SKM-1 treated with dmso at 0.1 percent for 144 hours (cell line): ENCODE results near the gene ZFYVE27.

ENCODE experiments used
- DNase-seq: peaks from one replicate; lab custom pipeline; 2025; ENCODE audit not compliant: unreplicated experiment; lab: John Stamatoyannopoulos, UW

Gene ZFYVE27

DNA sequence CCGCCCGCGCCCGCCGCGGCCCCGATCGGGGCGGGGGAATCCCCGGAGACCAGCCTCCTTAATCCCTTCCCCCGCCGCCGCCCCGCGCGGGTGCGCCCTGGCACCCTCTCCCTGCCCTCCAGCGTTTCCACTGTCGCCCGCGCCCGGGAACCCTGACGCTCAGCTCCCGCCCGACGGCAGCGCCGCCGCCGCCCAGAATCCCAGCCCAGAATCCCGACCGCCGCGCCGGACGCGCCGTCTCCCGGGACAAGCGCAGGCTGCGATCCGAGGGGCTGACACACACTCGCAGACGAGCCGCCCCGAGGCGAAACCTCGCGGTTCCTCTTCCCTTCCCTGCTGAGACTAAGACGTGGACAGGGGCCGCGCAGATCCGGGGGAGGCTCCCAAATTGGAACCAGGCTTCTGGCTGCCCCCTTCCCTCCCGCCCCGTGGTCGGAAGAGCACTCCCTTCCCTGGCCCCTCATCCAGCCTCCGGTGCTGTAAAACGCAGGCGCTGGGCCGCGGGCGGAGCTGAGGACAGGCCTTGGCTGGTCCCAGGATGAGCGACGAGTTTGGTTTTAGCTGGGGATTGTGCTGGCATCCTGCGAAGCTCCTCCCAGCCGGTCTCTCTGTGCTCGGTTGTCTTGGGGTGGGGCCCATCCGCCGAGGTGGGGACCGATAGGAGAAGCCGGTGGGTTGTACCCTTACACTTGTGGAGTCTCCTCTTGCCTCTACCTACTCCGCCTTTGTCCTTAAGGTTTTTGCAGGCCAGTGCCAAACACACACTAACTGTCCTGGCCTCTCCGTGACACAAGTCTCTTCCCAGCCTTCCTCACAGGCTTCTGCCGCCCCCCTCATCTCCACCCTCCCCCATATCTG is 22.3 kb upstream of the ZFYVE27 start:
- DNase-seq = peak; percentile 26

DNA sequence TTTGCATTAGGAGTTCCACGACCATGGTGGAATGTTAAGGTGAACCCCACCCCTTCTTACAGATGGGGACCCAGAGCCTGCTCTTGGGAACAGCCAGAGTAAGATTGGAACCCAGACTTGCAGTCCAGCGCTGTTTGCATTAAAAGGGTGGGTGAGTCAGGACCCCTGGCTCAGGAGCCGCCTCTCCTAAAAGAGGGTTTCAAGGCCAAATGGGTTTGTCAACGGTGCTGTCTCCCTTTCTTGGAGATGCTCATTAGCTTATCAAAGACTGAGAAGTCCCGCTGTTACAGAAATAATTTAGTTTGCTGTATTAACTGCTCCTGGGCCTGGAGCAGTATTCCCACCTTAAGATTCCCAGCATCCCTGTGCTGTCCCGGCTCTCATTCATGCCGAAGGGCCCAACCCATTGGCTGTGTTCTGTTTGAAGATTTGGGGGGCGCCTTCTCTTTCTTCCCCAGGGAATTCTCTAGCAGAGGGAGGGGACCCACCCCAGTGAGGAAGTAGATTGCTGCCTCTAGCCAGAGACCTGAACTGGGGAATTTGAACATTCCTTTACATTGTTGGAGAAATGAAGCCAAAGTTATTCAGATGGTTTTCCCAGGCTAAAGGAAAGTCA is 21.6 kb upstream of the ZFYVE27 start:
- no peak for DNase-seq

DNA sequence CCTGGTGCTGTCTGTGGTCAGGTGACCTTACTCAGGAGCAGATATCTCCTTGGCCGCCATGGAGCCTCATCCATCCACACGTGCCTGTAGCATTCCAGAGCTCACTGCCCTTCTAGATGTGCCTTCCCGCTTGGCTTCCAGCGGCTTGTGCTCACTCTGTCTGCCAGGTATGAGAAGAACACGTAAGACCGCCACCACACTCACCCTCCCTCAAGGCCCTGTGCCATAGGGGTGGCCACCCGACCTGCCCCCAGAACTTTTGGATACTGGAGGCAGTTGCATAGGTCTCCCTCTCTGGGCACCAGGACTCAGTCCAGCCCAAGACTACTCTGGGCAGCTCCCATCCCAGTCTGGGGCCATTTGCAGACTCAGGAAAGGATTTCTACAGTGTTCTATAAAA is 19.3 kb upstream of the ZFYVE27 start:
- no peak for DNase-seq

DNA sequence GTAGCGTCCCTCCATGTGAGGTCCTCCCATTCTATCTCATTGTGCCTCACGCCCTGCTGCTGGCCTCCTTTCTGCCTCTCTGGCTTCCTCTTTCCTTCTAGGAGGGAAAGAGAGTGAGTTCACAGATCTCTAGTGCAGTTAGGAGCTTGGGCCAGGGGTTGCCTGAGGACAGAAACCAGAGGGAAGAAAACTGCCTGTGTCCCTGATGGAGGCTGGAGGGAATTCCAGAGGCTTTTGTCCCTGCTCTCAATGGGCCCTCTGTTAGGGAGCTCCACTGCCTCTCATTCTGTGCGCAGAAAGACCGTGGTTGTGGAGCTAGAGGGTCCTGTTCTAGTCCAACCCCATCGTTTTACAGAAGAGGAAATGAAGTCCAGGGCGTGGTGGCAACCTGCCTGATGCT is 18.8 kb upstream of the ZFYVE27 start:
- DNase-seq = peak; percentile 64

DNA sequence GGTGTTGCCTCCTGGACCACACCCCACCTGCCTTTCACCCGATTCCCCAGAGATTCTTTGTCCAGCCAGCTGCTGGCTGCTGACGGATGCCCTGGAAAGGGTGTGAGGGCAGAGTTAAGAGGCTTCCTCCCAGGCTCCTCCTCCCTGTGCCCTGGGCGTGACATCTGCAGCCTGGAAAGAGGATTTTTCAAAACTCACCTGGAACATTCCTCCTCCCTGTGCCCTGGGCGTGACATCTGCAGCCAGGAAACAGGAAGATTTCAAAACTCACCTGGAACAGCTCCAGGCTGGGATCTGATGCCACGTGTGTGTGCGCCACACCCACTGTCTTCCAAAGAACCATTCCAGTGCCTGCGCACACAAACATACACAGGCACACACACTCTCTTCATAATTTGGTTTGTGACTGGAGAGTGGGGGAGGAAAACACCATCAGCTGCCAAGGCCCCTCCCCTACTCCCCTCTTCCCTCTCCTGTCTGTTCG is 18.2 kb upstream of the ZFYVE27 start:
- peak; percentile 9 for DNase-seq

DNA sequence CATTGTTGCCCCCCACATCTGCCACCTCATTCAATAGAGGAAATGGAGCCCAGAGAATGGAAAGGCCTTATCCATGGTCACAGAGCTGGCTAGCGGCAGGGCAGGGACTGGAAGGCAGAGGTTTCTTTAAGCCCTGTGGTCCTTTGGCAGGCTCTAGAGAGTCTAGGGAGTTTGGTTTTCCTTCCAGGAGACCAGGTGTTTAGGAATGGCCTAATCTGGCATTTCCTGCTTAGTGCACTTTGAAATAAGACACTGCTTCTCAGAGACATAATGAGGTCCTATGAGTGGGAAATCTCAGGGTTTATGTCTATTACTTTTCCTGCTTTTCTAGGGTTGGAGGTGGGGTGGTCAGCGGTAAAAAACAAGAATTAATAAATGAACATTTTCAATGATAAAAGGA is 17.3 kb upstream of the ZFYVE27 start:
- no peak for DNase-seq

DNA sequence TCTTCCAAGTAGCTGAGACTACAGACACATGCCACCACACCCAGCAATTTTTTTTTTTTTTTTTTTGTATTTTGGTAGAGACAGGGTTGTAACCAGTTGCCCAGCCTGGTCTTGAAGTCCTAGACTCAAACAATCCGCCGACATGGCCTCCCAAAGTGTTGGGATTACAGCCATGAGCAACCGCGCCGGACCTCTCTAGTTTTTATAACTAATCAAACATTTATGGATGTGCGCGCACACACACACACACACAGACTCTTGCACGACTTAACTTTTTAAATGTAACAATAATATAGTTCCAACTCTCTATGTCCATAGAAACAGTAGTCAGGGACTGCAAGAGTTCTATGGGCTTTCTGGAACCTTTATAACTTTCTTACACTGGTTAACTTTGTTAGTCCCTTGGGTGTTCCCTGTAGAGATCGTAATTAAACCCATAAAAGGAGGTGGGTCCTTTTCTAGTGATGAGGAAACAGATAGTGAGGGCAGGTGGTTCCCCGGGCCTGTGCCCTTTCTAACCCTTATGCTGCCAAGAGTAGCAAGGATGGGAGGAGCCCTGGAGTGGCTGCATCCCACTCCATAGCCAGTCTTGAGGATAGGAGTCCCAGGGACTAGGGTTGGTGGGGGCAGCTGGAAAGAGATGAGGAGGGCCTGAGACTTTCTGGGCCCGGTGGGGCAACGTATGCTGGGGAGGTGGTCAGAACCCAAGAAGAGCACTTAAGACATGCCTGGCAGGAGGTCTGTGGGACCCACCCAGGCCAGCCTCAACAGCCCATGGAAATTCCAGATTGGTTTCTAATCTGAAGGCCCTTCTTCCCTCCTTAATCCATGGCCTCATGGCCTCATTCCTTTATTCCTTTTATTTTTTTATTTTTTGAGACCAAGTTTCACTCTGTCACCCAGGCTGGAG is 14.8 kb upstream of the ZFYVE27 start:
- no peak for DNase-seq

DNA sequence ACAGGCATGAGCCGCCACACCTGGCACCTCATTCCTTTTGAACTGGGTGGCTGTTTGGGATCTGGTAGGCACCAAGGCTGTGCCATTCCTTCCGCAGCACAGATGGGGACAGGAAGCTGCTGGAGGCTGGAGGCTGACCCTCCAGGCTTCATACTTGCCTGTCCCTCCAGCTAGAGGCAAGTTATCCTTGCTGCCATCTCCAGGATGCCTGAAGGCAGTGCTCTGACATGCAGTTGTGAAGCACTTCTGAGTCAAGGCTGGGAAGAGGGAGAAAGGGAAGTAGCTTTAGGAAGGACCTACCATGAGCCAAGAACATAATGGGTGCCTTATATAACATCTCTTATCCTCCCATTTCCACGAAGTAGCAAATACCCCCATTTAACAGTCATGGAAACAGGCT is 13.9 kb upstream of the ZFYVE27 start:
- DNase-seq = no peak

DNA sequence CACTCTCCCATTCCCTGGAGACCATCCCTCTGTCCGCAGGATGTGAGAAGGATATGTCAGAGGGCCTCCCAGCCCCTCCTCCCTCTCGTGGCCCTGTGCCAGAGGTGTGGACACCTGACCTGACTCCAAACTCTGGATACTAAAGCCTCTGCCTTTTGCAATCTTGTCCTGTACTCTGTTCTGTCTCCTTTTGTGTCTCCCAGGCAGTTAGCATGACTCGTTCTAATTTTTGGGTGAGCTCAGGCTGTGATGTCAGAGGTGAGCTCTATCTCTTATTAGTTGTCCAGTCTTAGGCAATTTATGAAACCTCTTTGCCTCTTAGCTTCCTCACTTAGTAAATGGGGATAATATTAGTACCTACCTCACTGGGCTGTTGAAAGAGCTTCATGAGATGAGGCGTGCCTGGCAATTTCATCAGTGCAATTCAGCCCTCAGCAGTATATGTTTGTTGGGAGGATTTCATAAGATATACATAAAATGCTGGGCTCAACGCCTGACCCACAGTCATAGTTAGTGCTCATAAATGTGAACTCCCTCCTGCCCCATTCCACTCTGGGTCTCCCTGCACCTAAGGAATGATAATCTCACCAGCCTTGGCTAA is 12.5 kb upstream of the ZFYVE27 start:
- DNase-seq = peak; percentile 68

DNA sequence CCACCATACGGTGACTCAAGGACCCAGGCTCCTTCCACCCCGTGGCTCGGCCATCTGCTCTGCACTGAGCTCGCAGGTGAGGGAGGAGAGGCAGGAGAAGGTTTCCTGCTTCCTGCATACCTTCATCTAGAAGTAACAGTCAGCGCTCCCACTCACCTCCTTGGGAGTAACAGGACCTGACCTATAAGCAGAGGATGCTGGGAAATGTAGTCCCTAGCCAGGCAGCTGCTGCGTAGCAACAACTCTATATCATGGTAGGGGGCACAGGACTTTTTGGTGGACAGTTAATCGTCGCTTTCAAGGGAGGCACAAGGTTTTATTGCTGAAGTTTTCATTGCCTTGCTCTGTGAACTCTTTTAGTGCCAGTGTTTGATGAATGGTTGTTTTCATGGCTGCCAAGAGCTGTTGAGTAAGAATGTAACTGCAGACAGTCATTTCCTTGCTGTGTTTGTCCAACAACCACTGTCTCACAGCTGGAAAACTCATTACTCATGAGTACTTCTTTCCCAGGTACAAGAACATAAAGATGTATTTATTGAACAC is 10.2 kb upstream of the ZFYVE27 start:
- no peak for DNase-seq

DNA sequence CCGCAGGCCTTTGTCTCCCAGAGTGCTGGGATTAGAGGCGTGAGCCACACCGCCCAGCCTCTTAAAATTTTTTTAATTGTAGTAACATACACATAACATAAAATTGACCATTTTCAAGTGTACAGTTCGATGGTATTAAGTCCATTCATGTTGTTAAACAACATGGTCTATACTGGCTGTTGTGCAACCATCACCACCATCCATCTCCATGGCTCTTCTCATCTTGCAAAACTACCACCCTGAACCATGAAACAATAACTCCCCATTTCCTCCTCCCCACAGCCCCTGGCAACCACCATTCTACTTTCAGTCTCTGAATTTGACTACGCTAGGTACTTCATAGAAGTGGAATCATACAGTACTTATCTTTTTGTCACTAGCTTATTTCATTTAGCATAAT is 7.9 kb upstream of the ZFYVE27 start:
- DNase-seq = peak; percentile 68

DNA sequence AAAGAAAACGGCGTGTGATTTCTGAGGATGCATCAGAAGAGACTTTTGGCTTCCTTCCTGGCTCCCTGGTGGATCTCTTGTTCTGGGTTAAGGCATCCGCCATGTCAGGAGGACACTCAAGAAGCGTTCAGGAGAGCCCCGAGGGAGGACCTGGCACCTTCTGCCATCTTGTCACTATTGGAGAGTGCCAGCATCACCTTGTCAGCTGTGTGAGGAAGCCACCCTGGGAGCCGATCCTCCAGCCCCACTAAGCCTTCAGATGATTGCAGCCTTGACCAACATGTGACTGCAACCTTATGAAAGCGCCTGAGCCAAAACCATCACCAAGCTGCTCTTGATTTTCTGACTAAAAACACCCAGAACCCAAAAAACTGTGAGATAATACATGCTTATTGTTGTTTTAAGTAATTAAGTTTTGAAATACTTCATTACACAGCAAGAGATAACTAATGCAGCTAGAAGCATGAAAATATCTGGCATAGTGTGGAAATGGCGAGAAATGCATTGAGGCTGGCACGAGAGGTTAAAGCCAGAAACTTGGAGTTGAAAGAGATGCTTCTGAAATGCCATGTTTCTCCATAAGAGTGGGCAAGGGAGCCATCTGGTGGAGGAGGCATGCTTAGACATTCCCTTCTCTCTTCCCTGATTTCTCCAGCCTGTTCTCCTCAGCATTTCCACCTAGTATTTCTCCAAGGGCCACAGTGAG is 5.4 kb upstream of the ZFYVE27 start:
- peak; percentile 78 for DNase-seq

DNA sequence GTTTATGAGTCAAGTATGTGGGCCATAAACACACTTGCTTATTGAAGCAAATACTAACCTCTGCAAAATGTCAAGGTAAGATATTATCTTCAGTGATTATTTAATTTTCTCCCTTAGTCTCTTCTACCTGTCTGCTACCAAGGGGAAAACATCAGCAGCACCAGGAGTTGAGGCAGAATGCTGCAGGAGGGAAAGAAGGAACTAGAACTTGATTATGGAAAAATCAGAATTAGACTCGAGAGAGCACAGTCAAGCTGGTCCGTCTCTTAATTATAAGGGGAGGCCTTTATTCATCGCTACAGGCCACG is 4.9 kb upstream of the ZFYVE27 start:
- no peak for DNase-seq

DNA sequence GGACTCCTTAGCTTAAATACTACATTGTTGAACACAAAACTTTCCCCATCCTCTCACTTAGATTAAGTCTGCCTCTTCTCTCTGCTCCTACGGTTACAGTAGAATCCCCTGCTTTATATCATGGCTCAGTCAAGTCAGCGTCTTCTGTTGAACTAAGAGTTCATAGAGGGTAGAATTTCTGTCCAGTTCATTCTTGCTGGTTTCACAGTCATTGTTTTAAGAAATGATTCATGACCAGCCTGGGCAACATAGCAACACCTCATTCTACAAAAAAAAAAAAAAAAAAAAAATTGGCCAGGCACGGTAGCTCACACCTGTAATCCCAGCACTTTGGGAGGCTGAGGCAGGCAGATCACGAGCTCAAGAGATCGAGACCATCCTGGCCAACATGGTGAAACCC is 3.7 kb upstream of the ZFYVE27 start:
- no peak for DNase-seq

DNA sequence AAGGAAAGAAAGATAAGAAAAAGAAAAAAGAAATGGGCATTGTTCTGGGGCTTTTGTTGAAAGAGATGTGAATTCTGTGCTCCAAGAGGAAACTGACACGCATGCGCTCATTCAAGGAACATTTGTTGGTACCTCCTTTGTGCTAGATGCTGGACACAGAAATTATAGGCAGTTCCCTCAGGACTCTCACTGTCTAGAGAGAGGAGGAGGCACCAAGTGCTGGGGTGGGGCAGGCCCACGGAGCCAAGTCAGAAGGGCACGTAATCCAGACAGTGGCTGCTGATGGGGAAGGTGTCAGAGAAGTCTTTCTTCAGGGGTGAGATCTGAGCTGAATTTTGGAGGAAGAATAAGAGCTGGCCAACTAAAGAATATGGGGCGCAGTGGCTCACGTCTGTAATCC is 2.9 kb upstream of the ZFYVE27 start:
- DNase-seq = no peak

DNA sequence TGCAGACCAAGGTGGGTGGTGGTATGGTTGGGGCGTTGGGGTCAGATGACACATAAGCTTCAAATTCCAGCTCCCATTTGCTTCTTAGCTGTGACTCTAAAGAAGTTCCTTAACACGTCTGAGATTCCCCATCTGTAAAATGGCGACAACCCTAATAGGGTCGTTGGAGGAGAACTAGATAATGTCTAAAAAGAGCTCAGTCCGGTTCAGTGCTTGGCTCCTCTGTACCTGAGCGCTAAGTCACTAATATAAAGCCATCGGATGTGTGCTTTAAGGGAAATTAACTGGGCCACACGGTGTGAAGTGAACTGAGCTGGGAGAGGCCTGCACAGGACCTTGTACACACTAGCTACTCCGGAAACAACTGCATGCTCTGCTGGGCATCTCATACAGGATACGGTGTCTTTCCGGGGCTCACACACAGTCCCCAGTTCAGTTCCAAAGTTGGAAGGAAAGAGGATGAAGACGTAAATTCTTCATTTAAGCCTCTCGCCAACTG is 476 bp upstream of the ZFYVE27 start:
- DNase-seq = peak; percentile 46

DNA sequence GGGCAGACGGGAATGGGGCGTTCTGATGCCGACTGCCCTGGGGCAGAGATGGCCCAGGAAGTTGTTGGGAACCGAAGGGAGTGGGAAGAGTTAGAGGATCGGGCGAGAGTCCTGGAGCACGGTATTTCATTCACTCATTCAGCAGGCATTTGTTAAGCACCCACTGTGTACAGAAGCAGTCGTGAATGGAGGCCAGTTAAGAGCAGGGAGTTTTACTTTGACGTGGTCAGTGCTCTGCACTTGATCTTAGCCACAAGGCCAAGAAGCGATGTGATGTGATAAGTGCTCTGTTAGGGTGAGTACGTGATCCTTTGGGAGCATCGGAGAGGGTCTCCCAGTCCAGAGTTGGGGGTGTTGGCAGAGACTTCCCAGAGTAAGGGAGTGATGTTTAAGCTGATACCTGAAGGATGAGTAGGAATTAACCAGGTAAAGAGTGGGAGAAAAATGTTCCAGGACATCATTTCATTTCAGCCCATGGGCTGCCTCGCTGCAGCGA is 890 bp downstream of the ZFYVE27 start:
- DNase-seq = no peak

DNA sequence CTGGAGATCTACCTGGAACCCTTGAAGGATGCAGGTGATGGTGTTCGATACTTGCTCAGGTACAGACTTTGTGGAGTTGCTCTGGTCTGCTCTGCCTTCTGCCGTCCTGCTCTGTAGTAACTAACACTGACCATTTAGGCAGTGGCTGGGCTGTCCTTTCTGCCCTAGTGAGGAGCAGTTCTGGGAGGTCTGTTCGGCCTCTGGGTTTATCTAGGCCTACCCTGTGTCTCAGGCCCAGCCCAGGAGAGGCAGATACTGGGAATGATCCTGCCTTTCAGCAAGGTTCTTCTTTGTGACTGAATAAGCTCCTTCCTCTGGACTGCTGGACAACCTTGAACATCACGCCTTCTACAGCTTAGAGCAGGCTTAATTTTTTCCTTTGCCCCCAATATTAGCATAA is 1.7 kb downstream of the ZFYVE27 start:
- no peak for DNase-seq

DNA sequence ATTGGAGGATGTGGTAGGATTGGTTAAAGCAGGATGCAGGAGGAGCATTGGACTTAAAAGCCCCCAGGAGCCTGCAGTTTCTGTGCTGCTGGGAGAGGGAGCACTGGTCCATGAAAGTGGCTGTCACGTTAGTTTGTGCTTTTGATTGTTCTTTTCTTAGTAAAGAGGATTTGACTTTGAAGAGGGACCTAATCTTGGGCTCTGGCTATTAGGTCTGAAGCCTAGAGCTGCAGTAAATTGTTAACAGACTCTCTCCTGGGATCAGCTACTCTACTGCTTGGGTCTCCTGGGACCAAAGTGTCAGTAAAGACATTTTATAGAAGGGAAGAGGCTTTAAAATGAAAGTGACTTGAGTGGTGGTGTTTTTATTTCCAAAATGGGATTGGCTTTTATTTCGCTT is 3.7 kb downstream of the ZFYVE27 start:
- DNase-seq = no peak
